GM18505 (cell line): ENCODE data around the gene FSTL3.

Experiments used
- ATAC-seq: cut with Tn5 transposase; IDR thresholded peaks from one replicate; pipeline ENCODE4 v1.9.1; 2021; ENCODE audit not compliant: unreplicated experiment
- POLR2A ChIP-seq: IDR thresholded peaks from 4 replicates; pipeline ENCODE4 v1.6.1; 2011; ENCODE audit warnings: borderline replicate concordance; ENCODE audit not compliant: insufficient read depth, insufficient read length; ENCODE audit errors: extremely low read depth

FSTL3 gene

GRCh38 chr19:677601-678436 lies 1.6 kb downstream of the FSTL3 start:
- no peak for TF ChIP-seq POLR2A
- ATAC-seq: no peak

GRCh38 chr19:678791-679388 lies 2.7 kb downstream of the FSTL3 start:
- no peak for ATAC-seq
- no peak for TF ChIP-seq POLR2A

GRCh38 chr19:679418-680286 lies 3.5 kb downstream of the FSTL3 start:
- no peak for TF ChIP-seq POLR2A
- ATAC-seq: peak; percentile 28

- peak; percentile 67 for TF ChIP-seq POLR2A
- peak; percentile 67 for ATAC-seq
These were observed 4.3 kb downstream of the FSTL3 start for GRCh38 chr19:680287-681028.

- no peak for TF ChIP-seq POLR2A
- ATAC-seq: no peak
These were observed 5.1 kb downstream of the FSTL3 start for GRCh38 chr19:681029-682019.

- ATAC-seq: no peak
- TF ChIP-seq POLR2A: no peak
These were observed 6.6 kb downstream of the FSTL3 start for GRCh38 chr19:682678-683320.

- ATAC-seq: no peak
- no peak for TF ChIP-seq POLR2A
These were observed 9.3 kb downstream of the FSTL3 start for GRCh38 chr19:685454-685931.

- no peak for ATAC-seq
- TF ChIP-seq POLR2A: no peak
These were observed 10.6 kb downstream of the FSTL3 start for GRCh38 chr19:686589-687297.

GRCh38 chr19:687569-688166 lies 11.5 kb downstream of the FSTL3 start:
- no peak for ATAC-seq
- TF ChIP-seq POLR2A: no peak

GRCh38 chr19:688214-688613 lies 12.0 kb downstream of the FSTL3 start:
- no peak for ATAC-seq
- TF ChIP-seq POLR2A: no peak
